GM18873 (cell line): Measurements from ENCODE around the gene IL17RA.

Experiments used
- ATAC-seq: cut with Tn5 transposase; IDR thresholded peaks from one replicate; pipeline ENCODE4 v1.9.1; 2021; ENCODE audit warnings: mild to moderate bottlenecking, moderate library complexity, moderate number of reproducible peaks; ENCODE audit not compliant: unreplicated experiment, low FRiP score

Gene IL17RA

DNA sequence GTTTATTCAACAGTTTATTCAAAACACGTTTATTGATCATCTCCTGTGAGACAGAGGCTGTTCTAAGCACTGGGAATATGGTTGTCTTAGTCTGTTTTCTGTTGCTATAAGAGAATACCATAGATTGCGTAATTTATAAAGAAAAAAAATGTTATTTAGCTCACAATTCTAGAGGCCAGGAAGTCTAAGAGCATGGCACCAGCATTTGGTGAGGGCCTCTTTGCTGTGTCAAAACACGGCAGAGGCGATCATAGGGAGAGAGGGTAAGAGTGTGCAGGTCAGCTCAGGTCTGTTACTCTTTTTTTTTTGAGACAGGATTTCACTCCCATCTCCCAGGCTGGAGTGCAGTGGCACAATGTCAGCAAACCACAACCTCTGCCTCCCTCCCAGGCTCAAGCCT lies 5.2 kb upstream of the IL17RA start:
- ATAC-seq, result no peak

DNA sequence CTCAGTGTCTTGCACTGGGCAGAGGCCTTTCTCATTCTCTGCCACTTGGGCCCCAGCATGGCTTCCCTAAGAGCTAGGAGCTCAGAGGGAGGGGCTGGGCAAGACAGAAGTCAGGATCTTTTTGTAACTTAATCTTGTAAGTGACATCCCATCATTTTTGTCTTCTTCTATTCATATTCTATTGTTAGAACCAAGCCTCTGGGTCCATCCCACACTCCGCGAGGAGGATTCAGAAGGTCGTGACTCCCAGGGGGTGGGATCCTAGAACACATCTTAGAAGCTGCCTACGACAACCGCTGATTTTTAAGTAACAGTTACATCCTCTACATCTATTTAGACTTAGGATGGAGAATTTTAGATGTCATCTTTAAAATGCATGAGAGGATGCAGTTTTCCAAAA lies 1.5 kb upstream of the IL17RA start:
- ATAC-seq, result no peak

DNA sequence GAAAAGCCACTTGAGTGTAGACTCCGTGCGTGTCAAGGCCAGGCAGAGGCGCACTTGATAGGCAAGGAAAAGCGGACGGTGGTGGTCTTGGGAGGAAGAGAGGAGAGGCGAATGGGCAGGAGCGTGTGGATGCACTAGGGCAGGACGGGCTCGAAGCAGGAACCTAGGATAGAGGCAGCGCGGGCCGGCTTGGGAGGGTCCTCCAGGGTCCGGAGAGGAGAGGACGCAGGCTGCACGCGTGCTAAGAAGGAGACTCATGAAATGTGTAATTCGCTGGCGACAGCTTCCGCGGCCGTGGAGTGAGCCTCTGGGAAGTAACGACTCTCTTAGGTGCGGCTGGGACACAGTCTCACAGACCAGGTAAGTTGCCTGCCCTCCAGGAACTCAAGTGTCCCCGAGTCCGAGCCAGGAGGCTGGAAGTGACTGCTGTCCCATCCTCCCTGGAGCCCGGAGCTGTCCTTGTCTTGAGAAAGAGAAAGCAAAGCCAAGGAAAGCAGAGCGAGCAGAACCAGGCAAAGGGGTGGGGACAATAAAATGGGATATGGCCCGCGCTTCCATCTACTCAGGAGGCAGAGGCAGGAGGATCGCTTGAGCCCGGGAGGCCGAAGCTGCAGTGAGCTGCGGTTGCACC lies 874 bp upstream of the IL17RA start:
- no peak for ATAC-seq

DNA sequence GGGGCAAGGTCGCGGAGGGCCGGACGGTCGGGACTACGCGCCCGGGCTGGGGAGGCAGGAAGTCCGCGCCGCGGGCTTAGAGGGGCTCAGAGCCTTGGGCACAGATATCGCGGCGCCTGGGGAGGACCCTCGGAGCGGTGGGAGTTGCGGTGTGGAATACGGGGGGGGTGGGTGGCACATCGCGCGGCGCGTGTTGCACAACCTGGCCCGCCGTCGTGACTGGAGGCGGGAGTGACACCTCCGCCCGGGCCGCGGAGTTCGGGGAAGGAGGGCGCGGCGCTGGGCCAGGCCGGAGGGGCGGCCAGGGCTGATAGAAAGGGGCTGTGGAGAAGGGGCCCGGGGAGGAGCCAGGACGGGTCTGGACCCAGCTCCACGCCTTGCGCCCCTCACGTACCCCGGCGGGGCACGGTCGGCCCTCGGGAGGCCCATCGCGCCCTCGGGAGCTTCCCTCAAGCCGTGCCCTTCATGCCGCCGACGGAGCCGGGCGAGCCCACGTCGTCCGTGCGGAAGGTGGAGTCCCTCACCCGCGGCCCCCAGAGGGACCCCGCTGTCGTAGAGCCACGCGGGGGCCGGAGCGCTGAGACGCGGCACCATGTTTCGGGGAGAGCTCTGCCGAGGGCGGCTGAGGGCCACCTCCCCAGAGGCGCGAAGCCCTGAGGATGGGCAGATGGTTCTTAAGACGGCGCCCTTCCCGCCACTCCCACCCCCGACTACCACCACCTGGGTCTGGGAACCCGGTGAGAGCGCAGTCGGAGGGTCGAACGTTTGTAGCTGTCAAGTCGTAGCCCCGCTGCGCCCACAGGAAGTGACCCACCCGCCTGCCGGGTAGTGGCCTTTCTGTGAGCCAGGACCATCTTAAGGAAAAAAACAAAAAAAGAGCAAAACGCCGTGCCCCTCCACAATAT lies 729 bp downstream of the IL17RA start:
- no peak for ATAC-seq

DNA sequence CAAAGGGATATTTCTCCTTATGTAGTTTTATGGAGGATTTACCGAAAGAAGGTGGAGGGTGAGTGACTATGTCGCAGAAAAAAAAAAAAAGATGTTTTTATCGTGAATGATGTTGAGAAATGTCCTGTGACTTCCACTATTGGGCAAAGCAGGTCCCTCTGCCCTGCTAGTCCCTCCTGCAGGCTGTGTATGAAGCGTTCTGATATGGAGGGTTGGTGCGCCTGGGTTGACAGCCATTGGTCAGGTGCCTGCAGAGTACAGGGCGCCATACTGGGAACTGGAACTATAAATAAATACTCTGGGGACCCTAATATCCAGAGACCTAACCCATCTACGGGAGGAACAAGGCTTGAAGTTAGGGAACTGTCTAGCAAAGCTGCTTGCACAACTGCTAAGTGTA lies 1.5 kb downstream of the IL17RA start:
- ATAC-seq, result no peak

DNA sequence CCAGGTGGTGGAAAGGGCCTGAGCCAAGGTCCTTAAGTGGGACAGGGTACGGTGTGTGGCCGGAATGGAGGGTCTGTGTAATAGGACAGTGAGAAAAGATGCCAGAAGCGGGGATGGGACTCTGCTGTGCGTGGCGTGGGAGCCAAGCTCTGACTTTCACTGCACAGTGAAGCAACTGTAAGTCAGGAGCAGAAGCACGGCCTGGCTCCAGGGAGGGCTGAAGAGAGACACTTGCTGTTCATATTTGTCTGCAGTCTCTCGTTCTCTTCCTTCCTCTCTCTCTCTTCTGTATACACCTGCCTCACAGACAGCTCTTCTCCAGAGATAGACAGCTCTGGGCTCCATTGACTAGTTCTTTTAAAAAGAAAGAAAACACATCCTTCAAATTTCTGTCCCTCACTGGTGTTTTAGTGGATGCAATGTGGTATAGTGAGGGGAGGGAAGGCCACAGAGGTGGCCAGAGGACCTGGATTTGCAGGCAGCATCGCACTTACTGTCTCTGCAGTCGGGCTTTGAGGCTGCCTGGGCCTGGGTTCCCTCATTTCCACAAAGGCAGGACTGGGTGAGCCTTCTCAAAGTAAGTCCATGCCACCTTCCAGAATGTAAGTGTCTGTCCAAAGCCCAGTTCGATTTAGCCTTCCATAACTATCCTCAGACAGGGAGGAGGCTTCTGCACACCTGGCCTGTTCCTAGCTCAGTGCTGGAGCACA lies 2.1 kb downstream of the IL17RA start:
- no peak for ATAC-seq

DNA sequence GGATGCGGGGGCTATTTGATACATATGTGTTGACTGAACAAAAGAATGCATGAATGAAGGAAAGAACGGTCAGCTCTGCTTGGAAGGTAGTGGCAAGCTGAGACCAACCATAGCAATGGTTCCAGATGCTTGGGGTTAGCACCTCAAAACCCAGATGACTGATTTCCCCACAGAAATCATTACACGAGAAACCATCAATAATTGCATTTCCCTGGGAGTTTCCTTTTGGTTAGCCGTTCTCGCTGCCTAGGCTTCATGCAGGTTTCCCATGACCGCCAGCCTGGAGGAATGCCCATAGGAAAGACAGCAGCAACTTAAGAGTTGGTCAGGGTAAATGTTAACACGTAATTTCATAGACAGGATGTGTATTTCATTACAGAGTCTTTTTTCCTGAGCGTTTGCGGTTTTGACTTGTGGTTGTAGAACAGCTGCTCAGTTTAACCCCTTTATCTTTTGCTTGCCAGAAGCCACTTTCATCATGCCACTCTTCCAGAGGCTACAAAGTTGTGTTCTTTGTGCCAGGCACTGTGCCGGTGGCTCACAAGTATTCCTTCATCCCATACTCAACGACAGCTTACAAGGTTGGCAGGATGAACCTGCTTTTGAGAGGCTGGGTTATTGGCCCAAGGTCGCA lies 2.8 kb downstream of the IL17RA start:
- ATAC-seq, result peak; percentile 42

DNA sequence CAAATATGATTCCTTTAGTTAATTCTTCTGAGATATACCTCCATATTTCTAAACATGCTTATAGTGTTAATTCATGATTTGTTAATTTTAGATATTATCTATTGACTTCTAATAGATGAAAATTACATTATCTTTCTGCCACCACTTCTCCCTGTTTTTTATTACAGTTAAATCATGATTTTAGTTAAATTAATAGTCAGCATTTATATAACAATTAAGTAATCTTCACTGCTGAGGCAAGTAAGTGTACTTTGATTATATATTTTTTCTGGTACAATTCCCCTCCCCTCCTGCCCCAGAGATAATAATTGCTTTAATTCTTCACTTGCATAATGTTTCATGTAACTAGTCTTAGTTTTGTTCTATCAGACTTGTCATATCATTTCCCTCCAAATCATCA lies 5.8 kb downstream of the IL17RA start:
- no peak for ATAC-seq

DNA sequence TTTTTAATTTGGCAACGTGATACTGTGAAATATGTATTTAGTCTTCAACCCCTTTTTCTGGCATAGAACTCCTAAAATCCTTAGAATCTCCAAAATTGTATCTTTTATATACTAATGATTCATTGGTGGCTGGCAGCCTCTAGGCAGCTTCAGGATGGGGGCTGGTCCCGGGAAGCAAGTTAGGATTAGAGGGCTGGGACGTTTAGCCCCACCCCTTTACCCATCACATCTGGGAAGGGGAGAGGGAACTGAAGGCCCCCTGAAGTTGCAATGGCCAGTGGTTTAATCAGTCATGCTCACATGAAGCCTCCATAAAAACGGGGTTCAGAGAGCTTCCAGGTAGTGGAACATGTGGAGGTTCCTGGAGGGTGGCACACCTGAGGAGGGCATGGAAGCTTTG lies 7.1 kb downstream of the IL17RA start:
- ATAC-seq, result no peak

DNA sequence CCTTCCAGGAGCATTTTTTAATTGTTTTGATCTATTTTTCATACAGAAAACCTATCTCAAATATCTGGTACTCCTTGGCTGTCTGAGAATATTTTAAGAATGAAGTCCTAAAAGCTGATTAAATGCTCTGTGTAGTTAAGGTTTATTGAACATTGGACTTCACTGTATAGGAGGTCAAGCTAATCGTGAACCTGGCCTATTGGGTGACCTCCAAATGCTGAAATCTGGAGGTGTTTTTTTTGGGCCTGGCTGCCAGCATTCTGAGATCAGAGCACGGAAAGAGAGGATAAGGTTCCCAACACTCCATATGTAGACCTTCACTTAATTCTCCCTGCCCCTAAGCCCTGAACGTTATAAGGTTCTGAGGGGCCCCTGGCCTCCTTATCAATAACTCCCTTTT lies 8.3 kb downstream of the IL17RA start:
- ATAC-seq, result no peak

DNA sequence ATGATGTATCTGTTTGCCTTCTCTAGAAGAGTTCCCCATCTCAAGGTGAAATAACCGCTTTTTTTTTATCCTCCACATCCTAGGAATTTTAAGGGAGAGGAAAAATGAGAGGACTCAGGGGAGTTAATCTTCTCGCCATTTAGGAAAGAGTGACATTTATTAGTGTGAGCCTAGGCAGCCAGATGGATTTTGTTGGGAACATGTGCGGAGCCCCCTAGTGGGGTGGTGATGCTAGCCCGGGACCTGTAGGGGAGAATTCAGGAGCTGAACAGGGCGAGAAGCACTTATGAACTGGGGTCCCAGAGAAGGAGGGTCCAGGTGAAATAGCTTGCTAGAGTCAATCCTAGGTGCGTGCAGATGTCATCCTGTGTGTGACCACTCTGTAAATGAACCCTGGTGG lies 10.7 kb downstream of the IL17RA start:
- no peak for ATAC-seq

DNA sequence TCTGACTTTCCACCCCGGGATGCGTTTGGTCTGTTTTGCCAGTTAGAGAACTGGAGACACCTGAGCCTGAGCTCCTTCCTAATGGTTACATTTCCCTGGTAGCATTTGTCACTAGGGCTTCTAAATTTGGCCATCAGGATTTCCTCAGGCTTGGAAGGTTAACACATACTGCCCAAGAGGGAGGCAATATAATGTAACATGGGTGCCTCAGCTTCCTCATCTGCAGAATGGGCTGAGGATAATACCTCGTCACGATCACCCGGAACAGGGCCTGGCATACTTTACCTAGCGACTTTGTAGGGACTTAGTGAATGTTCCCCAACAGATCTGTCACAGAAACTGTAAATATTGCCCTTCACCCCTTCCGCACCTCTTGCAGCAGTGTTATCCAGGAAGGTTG lies 11.3 kb downstream of the IL17RA start:
- no peak for ATAC-seq

DNA sequence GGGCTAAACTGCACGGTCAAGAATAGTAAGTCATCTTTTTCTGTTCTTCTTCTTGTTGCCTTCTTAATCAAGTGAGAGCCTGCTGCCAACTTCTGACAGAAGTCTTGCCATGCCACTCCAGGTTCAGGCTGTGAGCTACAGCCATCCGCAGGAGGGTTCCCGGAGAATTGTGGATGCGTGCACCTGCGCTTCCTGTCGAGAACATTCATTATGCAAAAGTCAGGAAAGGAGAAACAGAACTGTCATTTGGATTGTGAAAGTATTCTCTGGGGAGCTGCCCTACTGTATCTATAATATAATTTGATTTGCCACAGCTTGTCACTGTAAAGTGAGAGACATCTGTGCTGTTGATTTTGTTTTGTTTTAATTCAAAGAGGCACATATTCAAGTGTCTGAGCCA lies 12.3 kb downstream of the IL17RA start:
- no peak for ATAC-seq

DNA sequence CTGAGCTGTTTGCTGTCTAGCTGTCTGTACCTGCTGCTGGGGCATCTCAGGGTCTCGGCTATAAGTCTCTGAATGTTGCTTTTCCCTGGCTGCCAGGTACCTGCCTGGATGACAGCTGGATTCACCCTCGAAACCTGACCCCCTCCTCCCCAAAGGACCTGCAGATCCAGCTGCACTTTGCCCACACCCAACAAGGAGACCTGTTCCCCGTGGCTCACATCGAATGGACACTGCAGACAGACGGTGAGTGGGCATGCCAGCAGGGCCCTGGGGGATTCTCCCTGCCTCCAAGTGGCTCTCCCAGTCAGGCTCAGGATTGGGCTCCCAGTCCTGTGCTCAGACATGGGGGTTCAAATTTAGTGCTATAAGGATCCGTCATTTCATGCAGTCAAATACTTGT lies 12.9 kb downstream of the IL17RA start:
- ATAC-seq, result no peak

DNA sequence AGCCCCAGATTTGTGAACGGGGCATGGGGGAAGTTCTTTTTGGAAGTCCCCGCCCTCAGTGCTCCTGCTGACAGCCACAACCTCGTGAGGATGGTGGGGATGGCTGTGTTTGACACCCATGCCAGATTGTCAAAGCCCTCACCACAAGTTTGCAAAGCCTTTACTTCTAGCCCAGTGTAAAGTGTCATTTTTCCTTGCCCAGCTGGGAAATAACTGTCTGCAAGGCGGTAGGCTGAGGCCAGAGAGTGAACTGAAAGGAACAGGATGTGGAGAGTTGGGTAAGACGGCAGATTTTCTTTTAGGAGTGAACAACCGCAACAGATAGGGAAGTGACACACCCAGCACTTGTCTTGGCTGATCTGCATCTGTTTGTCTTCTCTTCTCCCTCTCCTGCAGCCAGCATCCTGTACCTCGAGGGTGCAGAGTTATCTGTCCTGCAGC lies 13.6 kb downstream of the IL17RA start:
- ATAC-seq, result no peak

DNA sequence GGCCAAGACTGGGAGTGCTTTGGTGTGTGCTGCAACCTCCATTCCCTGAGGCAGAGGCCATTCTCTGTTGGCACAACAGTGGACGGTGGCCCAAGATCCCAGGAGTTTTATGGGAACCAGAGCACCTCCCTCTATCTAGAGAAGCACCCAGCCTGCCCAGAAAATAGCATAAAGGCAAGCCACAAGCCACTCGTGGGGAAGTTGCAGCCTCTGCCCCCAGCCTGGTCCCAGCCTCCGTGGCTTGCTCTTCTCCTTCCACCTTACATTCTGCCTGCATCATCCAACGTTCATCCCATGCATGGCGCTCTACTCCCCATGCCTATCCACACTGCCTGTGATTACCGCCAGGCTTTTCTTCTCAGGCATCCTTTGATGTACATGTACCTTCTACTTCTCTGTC lies 15.8 kb downstream of the IL17RA start:
- no peak for ATAC-seq

DNA sequence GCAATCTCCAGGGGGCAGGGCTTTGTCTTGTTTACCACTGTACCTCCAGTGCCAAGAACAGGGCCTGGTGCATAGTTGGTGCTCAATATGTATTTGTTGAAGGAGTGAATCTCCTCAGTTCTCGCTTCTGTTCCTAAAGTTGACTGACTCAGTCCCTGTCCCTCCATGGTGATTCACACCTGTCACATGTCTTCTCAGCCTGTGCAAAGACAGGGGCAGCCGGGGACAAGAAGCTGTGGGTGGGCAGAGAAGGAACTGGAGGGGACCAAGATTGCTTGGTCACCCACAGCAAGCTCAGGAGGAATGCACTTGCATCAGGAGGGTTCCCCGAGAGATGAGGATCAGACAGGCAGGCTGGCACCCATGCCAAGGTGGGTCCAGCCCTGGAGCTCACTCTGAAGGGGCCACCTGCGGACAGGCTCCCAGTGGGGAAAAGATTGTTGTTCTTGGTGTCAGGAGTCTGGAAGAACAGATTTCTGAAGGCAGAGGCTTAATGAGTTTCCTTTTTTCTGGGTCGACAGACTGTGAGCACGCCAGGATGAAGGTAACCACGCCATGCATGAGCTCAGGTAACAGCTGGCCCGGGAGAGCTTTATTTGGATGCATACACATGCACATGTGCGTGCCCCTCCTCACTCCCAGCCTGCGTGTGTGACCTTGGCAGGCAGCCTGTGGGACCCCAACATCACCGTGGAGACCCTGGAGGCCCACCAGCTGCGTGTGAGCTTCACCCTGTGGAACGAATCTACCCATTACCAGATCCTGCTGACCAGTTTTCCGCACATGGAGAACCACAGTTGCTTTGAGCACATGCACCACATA lies 16.9 kb downstream of the IL17RA start:
- ATAC-seq, result no peak

DNA sequence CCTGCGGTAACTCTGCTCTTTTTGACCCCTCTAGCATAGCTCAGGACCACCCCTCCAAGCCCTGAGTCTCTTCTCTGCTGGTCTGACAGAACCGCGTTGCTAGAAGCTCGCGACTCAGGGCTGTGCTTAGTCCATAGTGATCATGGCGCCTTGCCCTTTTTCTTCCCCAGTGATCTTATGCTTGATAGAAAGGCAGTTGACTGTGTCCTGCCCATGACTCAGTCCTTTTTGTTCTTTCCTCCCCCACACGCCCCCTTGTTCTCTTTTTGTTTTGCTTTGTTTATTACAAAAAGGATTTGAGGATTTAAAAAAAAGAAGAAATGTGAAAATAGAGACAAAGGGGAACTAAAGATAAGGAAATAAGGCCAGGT lies 17.5 kb downstream of the IL17RA start:
- no peak for ATAC-seq

DNA sequence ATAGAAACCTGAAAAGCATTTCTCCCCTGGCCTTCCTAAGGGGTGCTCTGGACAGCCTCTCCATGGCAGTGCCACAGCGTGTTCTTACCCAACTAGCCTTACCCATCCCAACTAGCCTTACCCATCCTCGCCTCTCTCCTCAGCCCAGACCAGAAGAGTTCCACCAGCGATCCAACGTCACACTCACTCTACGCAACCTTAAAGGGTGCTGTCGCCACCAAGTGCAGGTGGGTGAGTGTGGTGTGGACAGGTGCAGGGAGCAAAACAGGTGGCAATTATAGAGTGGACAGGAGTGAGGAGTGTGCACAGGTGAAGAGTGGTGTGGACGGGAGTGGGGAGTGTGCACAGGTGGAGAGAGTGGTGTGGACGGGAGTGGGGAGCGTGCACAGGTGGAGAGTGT lies 18.6 kb downstream of the IL17RA start:
- ATAC-seq, result no peak

DNA sequence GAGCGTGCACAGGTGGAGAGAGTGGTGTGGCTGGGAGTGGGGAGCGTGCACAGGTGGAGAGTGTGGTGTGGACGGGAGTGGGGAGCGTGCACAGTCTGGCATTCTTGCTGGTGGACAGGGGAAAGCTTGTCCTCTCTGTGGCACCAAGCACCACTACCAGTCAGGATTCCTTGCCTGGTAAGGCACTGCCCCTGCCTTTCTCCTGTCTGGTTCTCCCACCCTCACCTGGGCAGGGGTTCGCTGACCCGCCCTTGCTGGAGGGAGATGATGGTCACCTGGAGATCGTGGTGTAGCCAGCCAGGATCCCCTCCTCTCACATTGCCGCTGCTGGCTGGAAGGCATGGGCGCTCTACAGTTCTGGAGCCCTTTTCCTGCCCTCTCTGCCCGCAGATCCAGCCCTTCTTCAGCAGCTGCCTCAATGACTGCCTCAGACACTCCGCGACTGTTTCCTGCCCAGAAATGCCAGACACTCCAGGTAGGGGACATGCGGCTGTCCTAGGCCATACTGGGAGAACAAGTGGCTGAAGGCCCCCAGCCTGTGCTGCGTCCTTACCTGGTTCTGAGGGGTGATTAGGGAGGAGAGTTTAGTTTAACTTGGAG lies 19.6 kb downstream of the IL17RA start:
- no peak for ATAC-seq
